Measurements from ENCODE around the gene KCTD8. TPM values are rescaled to one million over a fixed set of nuclear protein-coding genes. Genes with fewer than 3 reads are reported as not detected.

The KCTD8 gene
- total RNA-seq, 1 experiment from 2014 or later, result 1.1 TPM

DNA sequence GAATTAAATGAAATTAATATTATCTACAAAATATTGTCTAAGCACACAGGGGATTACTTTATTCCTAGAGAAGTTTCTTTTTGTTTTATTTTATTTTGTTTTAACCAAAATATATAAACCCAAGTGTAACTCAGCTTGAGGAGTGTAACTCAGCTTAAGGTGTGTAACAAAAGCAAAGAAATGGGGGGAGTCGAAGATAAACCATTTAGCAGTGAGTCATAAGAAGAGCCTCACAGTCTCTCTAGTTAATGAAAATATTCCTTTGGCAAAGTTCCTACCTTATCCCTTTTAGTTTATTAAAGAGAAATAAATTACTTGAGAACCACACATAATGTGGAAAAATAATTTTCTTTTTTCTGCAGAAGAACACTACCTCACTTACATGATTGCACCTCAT lies 261.8 kb downstream of the KCTD8 start:
- H4K20me1 ChIP-seq (ENCODE audit: control insufficient read depth, insufficient read depth, insufficient read length), result no peaks in the 10 kb centered on the region
- no peak overlapping the region for H2AFZ ChIP-seq (ENCODE audit: low read length)
- H2BK120ac ChIP-seq (ENCODE audit: low read depth, low read length, poor library complexity, severe bottlenecking), result no peak overlapping the region
- Mint-ChIP-seq H3K27me3 (ENCODE audit: low read depth) (no peaks in the 10 kb centered on the region), H3K4me1 (peaks cover 0 to 5% of the 10 kb centered on the region in 2 experiments; a peak in 1 of 4 replicates), H3K36me3 (ENCODE audit: insufficient read depth in 1 of 3, low read depth in 3 of 3) (peaks cover 5 to 10% (median 9%) of the 10 kb centered on the region in 3 experiments; a peak in 6 of 7 replicates), H3K9me3 (peaks cover 8 to 11% of the 10 kb centered on the region in 2 experiments; a peak in 4 of 5 replicates), H3K27ac (no peak overlapping the region), H3K4me3 (no peak overlapping the region)
- no peaks in the 10 kb centered on the region for H3K79me2 ChIP-seq (ENCODE audit: insufficient read depth, low read length)
- DNase-seq, result no peak
- no peak overlapping the region for H2AK5ac ChIP-seq (ENCODE audit: insufficient read length, low read length)
- H3K9ac ChIP-seq (ENCODE audit: extremely low read depth, insufficient read length, low read length), result no peak overlapping the region
- H3K27me3 ChIP-seq (ENCODE audit: insufficient read depth, low read length), result no peaks in the 10 kb centered on the region
- H2BK12ac ChIP-seq (ENCODE audit: insufficient read length, low read depth, low read length), result no peak overlapping the region
- no peak overlapping the region for H4K5ac ChIP-seq (ENCODE audit: insufficient read length, low read depth, low read length)
- no peak overlapping the region for H3K14ac ChIP-seq (ENCODE audit: insufficient read depth, low read length)
- H3K18ac ChIP-seq (ENCODE audit: insufficient read length, low read depth, low read length), result no peak overlapping the region
- H3K4me1 ChIP-seq (ENCODE audit: insufficient read depth, low read length), result no peaks in the 10 kb centered on the region
- no peak overlapping the region for H4K91ac ChIP-seq (ENCODE audit: insufficient read length, low read depth, low read length)
- no CpG with 5 or more reads among the region's 1 CpG for WGBS (ENCODE audit: extremely low coverage, insufficient read length, low lambda C conversion rate)
- H3K23ac ChIP-seq (ENCODE audit: insufficient read length, low read depth, low read length), result no peak overlapping the region
- TF ChIP-seq, protein P1, sequence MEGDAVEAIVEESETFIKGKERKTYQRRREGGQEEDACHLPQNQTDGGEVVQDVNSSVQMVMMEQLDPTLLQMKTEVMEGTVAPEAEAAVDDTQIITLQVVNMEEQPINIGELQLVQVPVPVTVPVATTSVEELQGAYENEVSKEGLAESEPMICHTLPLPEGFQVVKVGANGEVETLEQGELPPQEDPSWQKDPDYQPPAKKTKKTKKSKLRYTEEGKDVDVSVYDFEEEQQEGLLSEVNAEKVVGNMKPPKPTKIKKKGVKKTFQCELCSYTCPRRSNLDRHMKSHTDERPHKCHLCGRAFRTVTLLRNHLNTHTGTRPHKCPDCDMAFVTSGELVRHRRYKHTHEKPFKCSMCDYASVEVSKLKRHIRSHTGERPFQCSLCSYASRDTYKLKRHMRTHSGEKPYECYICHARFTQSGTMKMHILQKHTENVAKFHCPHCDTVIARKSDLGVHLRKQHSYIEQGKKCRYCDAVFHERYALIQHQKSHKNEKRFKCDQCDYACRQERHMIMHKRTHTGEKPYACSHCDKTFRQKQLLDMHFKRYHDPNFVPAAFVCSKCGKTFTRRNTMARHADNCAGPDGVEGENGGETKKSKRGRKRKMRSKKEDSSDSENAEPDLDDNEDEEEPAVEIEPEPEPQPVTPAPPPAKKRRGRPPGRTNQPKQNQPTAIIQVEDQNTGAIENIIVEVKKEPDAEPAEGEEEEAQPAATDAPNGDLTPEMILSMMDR (conservative IDR thresholded peaks at IDR 0.05), result no peak
- H4K8ac ChIP-seq (replicated peaks; ENCODE audit: insufficient read length, low read depth, low read length), result no peak overlapping the region
- no peak overlapping the region for H3K27ac ChIP-seq (ENCODE audit: insufficient read length, low read depth, low read length)
- H3K79me1 ChIP-seq (ENCODE audit: insufficient read depth, low read depth, low read length, poor library complexity, severe bottlenecking), result no peaks in the 10 kb centered on the region
- no peak overlapping the region for H2BK20ac ChIP-seq (ENCODE audit: low read depth, low read length, poor library complexity, severe bottlenecking)
- no peak overlapping the region for H2BK5ac ChIP-seq (ENCODE audit: insufficient read length, low read length)
- H3K4ac ChIP-seq (ENCODE audit: low read depth, low read length), result no peak overlapping the region
- no peak overlapping the region for H3T11ph ChIP-seq (ENCODE audit: low read length)
- no peaks in the 10 kb centered on the region for H3K9me3 ChIP-seq (ENCODE audit: control insufficient read depth, low read depth, low read length)
- H3K23me2 ChIP-seq (ENCODE audit: insufficient read length, low read depth, low read length, poor library complexity, severe bottlenecking), result no peaks in the 10 kb centered on the region
- no peak overlapping the region for H3K4me2 ChIP-seq (ENCODE audit: insufficient read depth, insufficient read length, low read length)
- H3K56ac ChIP-seq (ENCODE audit: insufficient read length, low read depth, low read length), result no peak overlapping the region
- H2BK15ac ChIP-seq (ENCODE audit: low read depth, low read length), result no peak overlapping the region

All from H9 (cell line).